GM18517 (cell line): ENCODE data around the gene RBPJL.

ENCODE experiments used
- ATAC-seq: cut with Tn5 transposase; IDR thresholded peaks from one replicate; pipeline ENCODE4 v1.9.1; 2021; ENCODE audit warnings: mild to moderate bottlenecking, moderate library complexity; ENCODE audit not compliant: unreplicated experiment

Gene RBPJL

DNA sequence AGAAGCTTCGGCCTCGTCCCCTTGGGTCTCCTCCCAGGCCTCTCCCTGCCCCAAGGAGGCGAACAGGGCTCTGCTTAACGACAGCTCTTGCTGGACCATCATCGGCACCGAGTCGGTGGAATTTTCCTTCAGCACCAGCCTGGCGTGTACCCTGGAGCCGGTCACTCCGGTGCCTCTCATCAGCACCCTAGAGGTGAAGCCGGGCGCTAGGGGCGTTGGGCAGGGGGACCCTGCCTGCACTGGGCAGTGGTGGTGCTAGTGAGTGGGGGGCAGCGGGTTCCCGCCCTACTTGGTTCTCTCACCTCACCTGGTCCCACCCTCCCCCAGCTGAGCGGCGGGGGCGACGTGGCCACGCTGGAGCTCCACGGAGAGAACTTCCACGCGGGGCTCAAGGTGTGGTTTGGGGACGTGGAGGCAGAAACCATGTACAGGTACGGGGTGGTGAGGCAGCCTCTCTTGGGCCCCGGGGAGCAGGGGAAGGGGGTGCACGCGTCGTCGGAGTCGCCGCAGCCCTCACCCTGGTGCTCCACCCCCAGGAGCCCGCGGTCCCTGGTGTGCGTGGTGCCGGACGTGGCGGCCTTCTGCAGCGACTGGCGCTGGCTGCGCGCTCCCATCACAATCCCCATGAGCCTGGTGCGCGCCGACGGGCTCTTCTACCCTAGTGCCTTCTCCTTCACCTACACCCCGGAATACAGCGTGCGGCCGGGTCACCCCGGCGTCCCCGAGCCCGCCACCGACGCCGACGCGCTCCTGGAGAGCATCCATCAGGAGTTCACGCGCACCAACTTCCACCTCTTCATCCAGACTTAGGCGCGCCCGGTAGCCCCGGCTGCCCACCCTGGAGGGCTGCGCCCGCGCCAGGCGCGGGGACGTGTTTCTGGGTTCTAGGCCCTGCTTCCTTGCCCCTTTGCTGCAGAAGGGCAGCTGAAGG, 9.8 kb downstream of the RBPJL start:
- ATAC-seq = no peak

GRCh38 chr20:45317826-45318225, 11.2 kb downstream of the RBPJL start:
- ATAC-seq = no peak

GRCh38 chr20:45318386-45318939, 11.8 kb downstream of the RBPJL start:
- no peak for ATAC-seq

DNA sequence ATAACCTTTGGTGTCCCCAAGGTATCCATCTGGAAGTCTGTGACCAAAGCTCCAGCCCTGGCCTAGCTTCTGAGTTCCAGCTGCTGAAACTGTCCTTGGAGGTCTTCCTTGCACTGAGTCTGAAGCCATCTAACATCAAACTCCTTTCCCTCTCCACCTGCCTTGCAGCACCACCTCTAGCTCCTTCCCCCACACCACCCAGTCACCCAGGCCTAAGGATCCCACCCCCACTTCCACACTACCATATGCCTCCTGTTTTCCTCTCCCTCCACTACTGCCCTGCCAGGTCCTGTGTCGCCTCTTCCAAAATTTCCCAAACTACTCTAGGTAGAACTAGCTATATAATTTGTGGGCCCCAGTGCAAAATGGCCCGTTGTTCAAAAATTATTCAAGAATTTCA, 12.3 kb downstream of the RBPJL start:
- no peak for ATAC-seq

DNA sequence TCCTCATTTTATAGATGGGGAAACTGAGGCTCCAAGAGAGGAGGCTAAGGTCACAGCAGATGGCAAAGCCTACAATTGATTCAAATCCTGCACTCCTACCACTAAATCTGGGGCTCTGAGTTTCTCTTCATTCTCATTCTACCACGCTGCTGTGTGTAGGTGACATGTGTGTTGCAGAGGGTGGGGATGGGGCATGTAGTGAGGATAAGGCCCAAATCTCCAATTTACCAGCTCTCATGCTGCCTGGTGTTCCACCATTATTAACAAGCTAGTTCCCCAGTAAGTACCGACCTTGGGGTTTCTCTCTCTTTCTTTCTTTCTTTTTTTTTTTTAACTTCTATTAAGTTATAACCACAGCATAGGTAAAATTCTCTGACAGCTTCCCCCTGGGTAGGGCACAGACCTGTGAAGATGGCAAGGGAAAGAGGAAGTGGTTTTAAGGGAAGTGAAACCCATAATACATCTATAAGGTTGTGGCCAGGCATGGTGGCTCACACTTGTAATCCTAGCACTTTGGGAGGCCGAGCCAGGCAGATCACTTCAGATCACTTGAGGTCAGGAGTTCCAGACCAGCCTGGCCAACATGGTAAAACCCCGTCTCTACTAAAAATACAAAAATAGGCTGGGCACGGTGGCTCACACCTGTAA, 14.4 kb downstream of the RBPJL start:
- peak; percentile 76 for ATAC-seq

- no peak for ATAC-seq
Measured at GRCh38 chr20:45322952-45323383, 16.3 kb downstream of the RBPJL start.

GRCh38 chr20:45323731-45324130, 17.1 kb downstream of the RBPJL start:
- no peak for ATAC-seq

- ATAC-seq = no peak
Measured at GRCh38 chr20:45325371-45325770, 18.7 kb downstream of the RBPJL start.

GRCh38 chr20:45328451-45328850, 21.8 kb downstream of the RBPJL start:
- ATAC-seq = no peak

GRCh38 chr20:45329497-45330319, 23.1 kb downstream of the RBPJL start:
- no peak for ATAC-seq

- ATAC-seq = no peak
Measured at GRCh38 chr20:45330476-45330875, 23.8 kb downstream of the RBPJL start.

GRCh38 chr20:45336530-45337366, 30.1 kb downstream of the RBPJL start:
- no peak for ATAC-seq

- no peak for ATAC-seq
Measured at GRCh38 chr20:45337367-45338120, 30.9 kb downstream of the RBPJL start.

- no peak for ATAC-seq
Measured at GRCh38 chr20:45338121-45339030, 31.7 kb downstream of the RBPJL start.

- no peak for ATAC-seq
Measured at GRCh38 chr20:45339084-45339483, 32.4 kb downstream of the RBPJL start.

- no peak for ATAC-seq
Measured at GRCh38 chr20:45339799-45340198, 33.2 kb downstream of the RBPJL start.

GRCh38 chr20:45340236-45340847, 33.7 kb downstream of the RBPJL start:
- ATAC-seq = no peak

DNA sequence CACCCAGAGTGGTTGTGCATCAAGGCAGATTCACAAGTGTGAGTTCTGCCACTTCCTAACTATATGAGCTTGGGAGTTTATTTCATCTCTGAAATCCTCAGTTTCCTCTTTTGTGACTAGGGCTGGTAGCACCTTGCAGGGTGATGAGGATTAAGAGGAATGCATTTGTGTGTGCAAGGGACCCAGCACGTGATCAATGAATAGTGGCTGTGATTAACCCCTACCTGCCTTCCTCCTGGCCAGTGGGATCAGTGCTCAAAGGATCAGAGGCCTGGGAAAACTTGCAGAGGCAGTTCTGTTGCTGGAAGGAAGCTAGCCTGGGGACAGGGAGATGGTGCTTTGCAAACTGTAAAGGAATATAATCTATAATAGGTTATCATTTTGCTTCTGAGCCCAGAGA, 34.3 kb downstream of the RBPJL start:
- no peak for ATAC-seq
